GM21367 (cell line): ENCODE measurements around the gene ATP8B1.
"Not testable (repeated sequence)": the region's sequence is repeated elsewhere in the genome, so short reads cannot be mapped to it uniquely, and the experiment has no call there.

ENCODE experiments used
- ATAC-seq: cut with Tn5 transposase; IDR thresholded peaks from one replicate; pipeline ENCODE4 v1.9.1; 2021; ENCODE audit not compliant: unreplicated experiment

The ATP8B1 gene

DNA sequence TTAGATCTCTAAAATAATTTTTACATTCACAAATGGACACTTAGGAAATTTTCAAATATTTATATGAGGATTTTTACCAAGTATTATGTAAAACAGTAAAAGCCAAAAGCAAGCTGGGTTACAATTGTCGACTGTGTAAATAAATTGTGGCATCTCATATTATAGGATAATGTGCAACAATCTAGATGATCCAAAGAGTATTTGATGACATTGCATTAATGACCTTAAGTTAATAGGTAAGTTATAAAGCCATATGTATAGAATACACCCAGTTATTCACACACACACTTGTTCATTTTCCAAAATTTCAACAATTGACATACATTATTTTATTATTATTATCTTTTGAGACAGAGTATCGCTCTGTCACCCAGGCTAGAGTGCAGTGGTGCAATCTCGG lies 69.3 kb downstream of the ATP8B1 start:
- ATAC-seq, result no peak

DNA sequence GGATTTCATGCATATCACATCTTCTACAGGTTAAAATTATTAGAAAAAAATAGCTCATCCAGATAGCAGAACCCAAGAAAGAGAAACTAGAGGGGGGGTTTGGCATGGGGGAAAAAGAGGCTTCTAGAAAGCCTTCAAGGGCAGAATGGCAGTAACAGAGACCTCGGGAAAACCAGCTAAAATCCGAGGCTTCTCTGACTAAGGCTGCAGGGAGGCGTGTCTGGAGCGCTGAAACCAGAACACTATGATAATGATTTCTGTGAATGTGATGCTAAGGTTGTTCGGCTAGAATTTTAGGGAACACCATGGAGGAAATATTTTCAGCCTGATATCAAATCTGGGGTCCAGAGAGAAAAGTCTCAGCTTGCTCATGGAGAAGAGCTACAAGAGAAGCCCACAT lies 73.0 kb downstream of the ATP8B1 start:
- ATAC-seq, result no peak

DNA sequence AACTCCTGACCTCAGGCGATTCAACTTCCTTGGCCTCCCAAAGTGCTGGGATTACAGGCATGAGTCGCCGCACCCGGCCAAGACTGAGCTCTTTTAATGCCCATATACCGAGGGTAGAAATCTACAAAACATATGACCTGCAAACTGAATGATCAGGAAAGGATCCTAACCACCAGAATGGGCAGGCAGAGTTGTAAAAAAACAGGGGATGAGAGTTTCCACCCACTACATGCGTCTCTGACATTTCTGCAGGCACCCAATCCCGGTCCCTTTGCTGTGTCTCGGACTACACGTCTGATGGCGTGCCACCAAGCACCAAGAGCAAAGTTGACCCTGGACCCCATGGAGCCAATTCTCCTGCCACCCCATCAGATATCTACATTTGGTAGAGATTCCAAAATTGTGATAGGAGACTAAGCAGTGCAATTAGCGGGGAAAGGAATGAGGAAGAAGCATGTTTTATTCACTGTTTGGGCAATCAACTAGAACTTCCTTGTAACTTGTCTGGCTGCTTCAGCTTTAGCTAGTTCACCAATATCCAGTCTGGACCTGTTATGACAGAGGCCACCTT lies 74.1 kb downstream of the ATP8B1 start:
- ATAC-seq, result no peak

DNA sequence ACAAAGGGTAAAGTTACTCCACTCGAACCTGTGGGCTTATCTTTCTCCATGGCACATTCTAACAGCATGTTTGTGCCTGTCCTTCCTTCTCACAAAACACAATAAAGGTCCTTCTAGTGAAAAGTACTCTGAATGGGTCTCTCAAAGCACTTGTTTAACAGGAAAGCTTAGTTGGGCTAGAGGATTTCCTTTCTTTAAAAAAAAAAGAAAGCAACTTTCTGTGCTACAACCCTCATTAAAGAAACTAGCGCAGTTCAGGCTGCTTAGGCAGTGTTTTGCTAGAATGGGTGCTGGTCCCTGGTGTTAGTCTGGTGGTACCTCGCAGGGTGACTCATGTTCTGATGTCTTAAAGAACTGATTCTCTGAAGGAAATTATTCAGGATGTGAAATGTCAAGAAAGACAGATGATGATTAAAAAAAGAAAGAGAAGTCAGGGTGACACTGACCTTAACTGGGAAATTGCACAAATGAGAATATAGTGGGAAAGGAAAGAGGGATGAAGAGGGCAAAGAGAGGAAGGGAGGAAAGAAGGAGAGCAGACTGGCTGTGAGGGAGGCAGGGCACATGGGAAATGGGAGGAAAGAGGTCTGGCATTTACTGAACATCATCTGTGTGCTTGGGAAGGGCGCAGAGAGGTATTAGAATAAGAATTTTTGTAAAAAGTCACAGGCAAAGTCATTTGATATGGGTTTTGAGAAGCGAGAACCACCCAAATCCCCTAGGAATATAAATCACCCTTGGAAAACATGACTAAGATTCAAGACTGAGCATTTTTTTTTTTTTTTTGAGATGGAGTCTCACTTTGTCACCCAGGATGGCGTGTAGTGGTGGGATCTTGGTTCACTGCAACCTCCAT lies 74.9 kb downstream of the ATP8B1 start:
- ATAC-seq, result no peak

DNA sequence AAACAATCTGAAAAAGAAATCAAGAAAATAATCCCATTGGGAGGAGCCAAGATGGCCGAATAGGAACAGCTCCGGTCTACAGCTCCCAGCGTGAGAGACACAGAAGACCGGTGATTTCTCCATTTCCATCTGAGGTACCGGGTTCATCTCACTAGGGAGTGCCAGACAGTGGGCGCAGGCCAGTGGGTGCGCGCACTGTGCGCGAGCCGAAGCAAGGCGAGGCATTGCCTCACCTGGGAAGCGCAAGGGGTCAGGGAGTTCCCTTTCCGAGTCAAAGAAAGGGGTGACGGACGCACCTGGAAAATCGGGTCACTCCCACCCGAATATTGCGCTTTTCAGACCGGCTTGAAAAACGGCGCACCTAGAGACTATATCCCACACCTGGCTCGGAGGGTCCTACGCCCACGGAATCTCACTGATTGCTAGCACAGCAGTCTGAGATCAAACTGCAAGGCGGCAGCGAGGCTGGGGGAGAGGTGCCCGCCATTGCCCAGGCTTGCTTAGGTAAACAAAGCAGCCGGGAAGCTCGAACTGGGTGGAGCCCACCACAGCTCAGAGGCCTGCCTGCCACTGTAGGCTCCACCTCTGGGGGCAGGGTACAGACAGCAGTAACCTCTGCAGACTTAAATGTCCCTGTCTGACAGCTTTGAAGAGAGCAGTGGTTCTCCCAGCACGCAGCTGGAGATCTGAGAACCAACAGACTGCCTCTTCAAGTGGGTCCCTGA lies 83.7 kb downstream of the ATP8B1 start:
- not testable (repeated sequence) for ATAC-seq

DNA sequence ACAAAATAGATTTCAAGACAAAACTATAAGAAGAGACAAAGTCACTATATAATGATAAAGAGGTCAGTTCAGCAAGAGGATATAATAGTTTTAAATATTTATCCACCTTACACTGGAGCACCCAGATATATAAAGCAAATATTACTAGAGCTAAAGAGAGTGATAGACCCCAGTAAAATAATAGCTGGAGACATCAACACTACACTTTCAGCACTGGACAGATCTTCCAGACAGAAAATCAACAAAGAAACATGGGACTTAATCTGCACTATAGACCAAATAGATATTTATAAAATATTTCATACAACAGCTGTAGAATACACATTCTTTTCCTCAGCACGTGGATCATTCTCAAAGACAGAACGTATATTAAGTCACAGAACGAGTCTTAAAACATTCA lies 86.6 kb downstream of the ATP8B1 start:
- ATAC-seq, result no peak

DNA sequence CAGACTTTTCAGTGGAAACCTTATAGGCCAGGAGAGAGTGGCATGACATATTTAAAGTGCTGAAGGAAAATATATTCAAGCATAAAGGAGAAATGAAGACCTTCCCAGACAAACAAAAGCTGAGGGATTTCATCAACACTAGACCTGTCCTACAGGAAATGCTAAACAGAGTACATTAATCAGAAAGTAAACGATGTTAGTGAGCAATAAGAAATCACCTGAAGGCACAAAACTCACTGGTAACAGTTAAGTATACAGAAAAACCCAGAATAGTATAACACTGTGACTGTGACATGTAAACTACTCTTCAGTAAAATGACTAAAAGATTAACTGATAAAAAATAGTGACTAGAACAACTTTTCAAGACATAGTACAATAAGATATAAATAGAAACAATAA lies 87.4 kb downstream of the ATP8B1 start:
- no peak for ATAC-seq

DNA sequence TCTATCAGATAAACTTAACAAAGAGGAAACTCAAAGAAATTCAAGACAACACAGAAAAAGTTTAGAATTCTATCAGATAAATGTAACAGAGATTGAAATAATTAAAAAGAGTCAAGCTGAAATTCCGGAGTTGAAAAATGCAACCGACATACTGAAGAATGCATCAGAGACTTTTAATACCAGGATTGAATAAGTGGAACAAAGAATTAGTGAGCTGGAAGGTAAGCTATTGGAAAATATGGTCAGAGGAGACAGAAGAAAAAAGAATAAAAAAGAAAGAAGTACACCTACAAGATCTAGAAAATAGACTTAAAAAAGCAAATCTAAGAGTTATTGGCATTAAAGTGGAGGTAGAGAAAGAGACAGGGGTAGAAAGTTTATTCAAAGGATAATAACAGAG lies 88.0 kb downstream of the ATP8B1 start:
- ATAC-seq, result no peak

DNA sequence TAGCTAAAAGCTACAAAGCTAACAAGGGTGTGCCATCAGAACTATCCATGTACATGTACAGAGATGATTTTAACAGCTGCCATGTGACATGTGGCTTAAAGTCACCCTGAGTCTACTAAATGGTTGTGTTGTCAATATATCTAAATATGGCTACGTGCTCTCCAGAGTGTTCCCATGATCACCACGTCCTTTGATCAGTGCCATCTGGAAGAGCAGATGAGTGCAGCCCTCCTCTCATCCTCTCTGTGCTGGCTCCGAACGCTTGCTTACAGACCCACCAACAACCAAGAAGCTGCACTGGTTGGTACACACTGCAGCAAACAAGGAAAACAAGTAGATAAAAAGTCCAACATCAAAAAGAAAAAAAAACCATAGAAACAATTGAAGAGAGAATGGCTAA lies 92.9 kb downstream of the ATP8B1 start:
- ATAC-seq, result no peak

DNA sequence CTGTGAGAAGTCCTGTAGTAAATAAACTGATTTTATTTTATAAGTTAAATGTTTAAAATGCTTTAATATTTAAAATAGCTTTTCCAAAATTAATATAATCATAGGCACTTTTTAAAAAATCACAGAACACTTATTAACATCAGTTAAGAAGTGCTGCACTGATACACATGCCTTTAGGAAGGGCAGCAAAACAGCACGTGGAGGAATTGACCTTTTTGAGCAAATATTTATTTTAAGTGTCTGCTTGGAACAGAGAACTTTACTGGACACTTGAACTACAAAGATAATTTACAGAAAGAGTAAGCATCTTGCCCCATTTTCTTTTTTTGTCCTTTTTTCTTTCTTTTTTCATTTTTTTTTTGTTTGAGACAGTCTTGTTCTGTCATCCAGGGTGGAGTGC lies 93.8 kb downstream of the ATP8B1 start:
- no peak for ATAC-seq

DNA sequence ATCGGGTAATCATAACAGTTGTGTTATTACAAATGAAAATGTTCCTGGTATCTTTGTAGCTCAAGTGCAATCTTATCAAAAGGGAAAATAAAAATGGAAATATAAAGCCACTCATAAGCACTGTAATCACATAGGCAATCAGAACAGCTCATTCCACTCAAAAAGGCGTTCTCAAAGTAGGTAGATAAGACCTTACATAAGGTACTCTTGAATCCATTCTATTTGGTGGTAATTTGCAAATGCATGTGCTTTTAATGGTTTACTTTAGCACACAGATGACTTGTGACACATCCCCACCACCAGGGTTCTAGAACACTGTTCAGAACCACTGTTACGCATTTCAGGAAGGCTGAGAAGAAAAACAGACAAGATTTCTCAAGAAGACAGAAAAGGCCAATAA lies 94.8 kb downstream of the ATP8B1 start:
- ATAC-seq, result no peak

DNA sequence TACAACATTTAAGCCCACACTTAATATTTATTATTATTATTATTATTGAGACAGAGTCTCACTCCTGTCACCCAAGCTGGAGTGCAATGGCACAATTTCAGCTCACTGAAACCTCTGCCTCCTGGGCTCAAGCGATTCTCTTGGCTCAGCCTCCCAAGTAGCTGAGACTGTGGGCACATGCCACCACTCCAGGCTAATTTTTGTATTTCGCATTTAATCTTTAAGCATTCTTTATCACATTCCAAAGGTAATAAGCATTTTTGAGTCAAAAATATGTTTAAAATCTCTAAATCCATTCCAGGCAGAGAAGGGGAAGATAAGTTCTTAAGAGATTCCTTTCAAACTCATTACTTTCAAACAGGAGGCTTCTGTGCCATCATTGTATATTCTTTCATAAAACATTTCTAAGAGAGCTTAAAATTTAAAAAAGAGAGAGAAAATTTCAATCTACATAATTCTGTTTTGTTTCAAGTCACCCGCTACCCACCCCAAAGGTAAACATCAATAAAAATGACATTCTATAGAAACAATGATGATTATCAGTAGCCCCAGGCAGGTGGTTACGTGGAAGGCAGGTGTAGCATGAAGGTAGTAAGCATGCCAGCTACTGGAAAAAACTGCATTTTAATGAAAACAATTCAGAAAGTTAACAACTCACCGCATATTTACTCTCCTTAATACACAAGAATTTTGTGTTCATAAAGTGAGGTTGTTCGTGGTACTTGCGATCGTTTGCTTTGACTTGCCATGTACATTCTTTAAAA lies 97.1 kb downstream of the ATP8B1 start:
- no peak for ATAC-seq

DNA sequence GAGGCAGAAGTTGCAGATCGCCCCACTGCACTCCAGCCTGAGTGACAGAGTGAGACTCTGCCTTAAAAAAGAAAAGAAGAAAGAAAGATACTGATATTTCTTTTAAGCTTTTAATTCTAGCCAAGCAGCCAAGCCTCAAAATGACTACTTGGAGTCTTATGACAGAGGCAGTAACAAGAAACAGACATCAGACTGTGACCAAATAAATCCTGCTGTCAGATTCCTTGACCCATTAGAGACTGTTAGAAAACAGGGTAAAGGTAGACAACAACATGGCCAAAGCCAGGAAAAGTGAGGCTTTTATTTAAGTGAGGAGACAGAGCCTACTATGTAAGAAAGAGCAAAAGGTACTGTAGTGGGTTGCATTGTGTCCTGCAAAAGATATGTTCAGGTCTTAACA lies 98.1 kb downstream of the ATP8B1 start:
- ATAC-seq, result no peak

DNA sequence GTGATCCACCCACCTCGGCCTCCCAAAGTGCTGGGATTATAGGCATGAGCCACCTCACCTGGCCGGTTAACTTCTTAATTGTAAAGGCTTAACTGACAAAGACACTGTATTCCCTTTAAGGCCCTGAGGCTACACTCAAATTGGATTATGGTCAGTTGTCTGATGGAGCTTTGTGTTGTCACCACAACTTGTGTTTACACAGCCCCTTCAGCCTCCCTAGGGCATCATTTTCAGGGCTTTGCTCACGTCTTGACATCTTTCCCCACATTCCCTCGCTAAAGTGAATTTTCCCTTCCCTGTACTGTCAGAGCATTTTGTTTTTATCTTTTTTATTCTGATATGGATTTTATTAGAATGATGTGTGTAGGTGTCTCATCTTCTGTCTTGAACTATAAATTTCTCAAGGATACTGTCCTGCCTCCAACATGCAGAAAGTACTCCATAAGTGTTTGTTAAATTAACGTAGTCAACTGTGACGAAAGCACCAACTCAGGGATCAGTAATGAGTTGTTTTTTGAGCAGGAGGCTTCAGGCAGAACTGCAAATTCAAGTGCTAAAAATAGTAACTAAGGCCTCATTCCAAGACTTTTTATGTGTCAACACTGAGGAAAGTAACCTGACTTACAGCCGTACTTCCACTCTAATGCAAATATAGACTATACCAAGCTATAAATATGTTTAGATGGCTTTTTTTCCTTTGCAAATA lies 104.4 kb downstream of the ATP8B1 start:
- no peak for ATAC-seq

DNA sequence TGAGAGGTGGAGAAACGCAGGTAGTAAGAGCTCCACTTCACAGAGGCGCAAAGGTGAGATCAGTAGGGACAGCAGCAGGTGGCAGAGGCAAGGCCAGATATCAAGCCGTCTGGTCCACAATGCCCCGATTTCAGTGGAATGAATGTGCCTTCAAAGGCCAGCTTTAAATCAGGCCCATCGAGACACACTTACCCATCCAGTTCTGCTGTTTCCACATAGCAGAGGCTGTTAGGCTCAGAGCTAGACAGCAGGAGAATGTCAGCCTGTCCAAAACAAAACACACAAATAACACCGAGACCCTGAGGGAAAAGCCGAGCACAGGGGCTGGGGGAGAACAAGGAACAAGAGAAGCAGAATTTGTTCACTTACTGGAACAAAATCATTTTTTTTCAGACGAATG lies 105.7 kb downstream of the ATP8B1 start:
- ATAC-seq, result no peak

DNA sequence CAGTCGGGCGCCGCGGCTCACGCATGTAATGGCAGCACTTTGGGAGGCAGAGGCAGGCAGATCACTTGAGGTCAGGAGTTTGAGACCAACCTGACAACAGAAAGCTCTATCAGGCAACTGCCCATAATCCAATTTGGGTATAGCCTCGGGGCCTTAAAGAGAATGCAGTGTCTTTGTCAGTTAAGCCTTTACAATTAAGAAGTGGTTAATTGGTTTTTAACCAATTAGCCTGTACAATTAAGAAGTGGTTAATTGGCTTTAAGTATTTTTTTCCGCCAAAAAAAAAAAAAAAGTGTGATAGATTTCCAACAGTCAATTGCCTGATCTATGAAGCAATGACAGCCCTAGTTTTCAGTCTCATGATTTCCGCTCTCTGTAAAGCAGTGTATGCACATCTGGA lies 106.8 kb downstream of the ATP8B1 start:
- no peak for ATAC-seq

DNA sequence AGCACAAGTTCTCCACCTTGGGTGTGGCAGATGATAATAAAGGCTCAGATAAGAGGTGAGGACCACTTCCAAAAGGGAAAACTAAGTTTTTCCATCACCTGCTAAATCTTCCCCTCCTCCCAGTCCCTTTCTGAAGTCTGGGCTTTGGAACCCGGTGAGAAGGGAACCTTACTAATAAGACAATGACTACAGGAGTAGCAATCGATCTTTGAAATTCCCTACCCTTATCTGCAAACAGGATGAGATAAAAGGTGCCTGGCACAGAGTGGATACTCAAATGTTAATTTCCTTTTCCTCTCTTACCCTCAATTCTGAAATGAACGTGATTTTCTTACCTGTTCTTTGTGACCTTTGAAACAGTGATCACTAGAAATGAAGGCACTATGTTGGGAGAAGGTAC lies 111.8 kb downstream of the ATP8B1 start:
- ATAC-seq, result no peak

DNA sequence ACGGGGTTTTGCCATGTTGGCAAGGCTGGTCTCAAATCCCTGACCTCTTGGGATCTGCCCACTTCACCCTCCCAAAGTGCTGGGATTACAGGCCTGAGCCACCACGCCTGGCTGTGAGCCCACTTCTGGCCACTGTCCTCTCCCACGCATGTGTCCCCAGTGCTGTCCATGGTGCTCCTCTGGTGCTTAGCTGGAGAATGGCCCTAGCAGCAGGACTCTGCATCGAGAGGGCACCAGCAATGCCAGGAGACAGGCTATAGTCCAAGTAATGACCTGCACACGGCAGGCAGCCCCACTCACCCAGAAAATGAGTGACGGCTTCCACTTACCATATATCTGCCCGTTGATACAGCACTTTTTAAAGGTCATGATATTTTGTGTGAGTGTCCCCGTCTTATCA lies 115.1 kb downstream of the ATP8B1 start:
- no peak for ATAC-seq

DNA sequence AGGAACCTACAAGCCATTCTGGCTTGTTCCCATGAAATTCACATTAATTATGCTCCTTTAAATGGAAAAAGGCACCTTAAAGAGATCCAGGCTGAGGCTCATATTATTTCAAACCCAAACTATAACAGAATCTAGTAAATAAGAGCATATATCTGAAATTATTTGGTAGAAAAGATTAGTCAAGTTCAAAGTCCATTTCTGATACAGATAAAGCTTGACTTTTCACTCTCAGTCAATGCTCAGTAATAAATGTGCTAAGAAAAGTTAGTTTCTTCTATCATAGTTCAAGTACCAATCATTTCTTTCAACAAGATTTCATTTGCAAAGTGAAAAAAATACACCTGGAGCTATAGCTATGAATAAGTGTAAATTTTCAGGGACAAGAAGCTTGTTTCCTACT lies 119.6 kb downstream of the ATP8B1 start:
- ATAC-seq, result no peak

DNA sequence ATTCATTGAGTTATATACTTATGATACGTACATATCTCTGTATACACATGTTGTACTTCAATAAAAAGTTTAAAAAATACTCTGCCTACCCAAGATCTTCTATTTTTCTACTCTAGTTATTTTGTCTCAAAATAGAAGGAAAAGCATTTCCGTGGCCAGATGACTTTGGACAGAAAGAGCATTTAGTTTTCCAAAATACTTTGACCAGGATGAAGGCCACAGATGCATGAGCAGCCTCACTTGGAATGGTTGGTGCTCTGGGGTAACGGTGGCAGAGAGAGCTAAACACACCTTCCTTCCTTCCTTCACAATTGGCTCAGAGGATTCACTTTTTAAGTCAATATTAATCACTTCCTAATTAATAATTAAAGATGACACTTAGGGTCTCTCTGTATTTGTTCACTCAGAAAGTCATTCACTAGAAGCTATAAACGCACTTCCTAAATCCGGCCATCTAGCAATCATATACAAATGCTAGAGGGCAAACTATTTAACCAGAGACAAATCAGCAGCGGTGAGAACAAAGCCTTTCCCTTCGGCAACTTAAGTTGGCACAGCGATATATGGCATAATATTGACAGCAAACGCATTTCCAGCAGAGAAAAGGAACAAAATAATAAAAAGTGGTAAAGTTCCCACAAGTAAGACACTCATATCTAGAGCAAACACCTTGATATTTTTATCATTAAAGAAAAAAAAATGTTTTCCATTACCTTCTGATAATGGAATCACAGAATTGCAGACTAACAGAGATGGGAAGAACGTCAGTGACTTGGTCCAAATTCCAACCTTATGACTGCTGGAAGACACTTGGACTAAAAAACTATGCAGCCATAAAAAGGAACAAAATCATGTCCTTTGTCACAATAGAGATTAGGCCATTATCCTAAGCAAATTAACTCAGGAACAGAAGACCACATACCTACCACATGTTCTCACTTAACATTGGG lies 125.6 kb downstream of the ATP8B1 start:
- no peak for ATAC-seq
